NCI-H128 (cell line): ENCODE measurements around the gene ASCL4.

ENCODE experiments used
- DNase-seq: peaks from one replicate; lab custom pipeline; 2025; ENCODE audit not compliant: unreplicated experiment; lab: John Stamatoyannopoulos, UW

ASCL4 gene

GRCh38 chr12:107778383-107779025 is 4.0 kb downstream of the ASCL4 start:
- DNase-seq = no peak

GRCh38 chr12:107779077-107779831 is 4.8 kb downstream of the ASCL4 start:
- no peak for DNase-seq

- no peak for DNase-seq
These were observed 5.8 kb downstream of the ASCL4 start for GRCh38 chr12:107780298-107780697.

DNA sequence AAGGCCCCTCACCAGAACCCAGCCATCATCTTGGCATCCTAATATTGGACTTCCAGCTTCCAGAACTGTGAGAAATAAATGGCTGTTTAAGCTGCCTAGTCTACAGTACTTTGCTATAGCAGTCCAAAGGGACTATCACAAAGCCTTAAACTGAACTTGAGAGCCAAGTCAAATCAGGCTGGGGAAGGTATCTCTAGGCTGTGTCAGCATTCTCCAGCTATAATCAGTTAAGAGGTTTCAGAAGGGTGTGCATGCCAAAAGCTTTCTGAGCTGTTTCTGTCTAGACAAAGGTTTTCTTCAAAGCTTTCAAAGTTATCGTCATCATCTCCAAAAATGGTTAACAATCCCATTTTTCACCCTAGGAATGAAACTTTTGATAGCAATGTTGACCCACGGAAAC is 7.6 kb downstream of the ASCL4 start:
- DNase-seq = no peak

- no peak for DNase-seq
These were observed 9.2 kb downstream of the ASCL4 start for GRCh38 chr12:107783406-107784376.

DNA sequence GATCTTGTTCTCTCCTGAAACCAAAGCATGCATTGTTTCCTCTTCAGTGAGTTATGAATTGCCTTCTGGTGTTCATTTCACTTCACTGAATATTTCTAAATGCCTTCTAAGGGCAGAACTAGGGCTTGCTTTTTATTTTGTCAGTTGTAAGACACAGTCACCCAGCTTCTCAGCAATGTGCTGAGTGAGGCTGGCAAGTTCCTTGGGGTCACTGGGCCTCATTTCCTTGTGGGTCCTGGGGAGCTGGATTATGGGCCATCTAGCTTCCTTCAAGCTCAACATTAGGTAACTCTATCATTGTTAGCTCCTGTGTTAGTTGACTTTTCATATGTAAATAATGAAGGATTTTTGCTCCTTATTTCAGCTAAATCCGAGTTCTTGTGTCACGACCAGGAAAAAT is 13.8 kb downstream of the ASCL4 start:
- DNase-seq = no peak

- no peak for DNase-seq
These were observed 14.4 kb downstream of the ASCL4 start for GRCh38 chr12:107788690-107789458.

DNA sequence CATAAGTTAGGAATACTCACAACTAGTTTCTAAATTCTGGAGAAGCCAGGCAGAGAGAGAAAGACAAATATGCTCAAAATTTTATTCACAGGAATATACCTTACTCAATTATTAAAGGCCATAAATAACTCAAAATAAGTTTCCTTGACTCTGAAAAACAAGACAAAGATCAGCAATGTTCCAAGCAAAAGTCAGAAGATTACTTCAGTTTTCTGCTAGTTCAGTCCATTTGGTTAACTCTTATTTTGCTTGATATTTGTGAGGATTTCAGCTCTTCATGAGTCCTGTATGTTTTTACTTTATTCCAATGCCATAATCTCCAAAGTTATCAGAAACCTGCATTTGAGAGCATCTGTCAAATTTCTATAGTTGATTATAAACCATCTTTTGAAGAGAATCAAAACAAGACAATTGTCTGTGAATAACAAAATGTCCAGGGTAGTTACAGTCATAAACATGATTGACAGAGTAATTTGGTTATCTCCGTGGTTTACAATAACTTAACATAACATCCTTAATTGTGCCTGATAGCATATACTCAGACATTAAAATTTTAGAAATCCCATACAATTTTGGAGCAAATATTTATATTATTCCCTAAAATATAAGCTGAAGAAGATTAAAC is 17.1 kb downstream of the ASCL4 start:
- no peak for DNase-seq

DNA sequence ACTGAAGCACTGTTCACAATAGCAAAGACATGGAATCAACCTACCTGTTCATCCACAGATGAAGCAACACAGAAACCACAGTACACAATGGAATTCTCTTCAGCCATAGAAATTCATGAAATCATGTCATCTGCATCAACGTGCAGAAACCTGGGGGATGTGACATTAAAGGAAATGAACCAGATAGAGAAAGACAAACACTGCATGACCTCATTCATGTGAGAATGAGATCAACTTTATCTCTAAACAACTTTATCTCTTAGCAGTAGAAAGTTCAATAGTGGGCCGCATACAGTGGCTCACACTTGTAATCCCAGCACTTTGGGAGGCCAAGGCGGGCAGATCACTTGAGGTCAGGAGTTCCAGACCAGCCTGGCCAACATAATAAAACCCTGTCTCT is 19.9 kb downstream of the ASCL4 start:
- no peak for DNase-seq

DNA sequence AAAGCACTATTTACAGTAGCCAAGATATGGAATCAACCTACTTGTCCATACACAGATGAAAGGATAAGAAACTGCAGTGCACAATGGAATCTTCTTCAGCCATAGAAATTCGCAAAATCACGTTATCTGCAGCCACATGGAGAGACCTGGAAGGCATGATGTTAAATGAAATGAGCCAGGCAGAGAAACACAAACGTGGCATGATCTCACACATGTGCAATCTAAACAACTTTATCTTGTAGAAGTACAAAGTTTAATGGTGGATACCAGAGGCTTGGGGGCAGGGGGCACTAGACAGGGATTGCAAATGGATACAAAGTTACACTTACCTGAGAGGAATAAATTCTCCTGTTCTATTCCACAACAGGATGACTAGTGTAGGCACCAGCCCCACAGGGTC is 24.1 kb downstream of the ASCL4 start:
- DNase-seq = no peak

GRCh38 chr12:107801150-107801549 is 26.6 kb downstream of the ASCL4 start:
- no peak for DNase-seq

GRCh38 chr12:107803092-107803491 is 28.6 kb downstream of the ASCL4 start:
- DNase-seq = no peak

DNA sequence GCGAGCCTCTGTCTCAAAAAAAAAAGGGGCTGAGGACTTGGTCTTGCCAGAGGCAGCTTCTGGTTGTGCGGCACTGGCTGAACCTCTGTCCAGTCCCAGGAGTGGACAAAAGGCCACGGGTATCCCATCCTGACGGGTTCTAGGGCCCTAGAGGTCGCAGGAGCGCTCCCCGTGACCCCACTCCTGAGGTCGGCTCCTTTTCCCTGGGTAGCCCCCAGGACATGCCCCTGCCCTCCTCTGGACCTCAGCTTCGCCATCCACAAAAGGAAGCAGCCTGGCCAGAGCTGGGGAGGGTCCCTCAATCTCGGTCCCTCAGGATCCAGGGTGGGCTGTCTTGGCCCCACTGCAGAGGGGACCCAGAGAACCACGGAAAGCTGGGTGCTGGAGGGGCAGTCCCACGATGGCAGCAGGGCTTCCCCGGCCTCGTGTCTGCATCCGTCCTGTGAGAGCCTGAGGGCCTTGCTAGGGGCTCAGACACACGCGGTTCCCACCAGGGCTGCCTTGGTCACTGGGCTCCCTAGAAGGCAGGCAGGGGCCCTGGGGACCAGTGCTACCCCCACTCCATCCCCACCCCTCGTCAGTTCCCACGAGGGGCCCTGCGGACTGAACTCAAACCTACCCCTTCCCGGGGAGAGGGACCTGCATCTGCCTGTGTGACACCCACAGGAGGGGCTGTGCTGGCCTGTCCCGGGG is 31.1 kb downstream of the ASCL4 start:
- DNase-seq = no peak

DNA sequence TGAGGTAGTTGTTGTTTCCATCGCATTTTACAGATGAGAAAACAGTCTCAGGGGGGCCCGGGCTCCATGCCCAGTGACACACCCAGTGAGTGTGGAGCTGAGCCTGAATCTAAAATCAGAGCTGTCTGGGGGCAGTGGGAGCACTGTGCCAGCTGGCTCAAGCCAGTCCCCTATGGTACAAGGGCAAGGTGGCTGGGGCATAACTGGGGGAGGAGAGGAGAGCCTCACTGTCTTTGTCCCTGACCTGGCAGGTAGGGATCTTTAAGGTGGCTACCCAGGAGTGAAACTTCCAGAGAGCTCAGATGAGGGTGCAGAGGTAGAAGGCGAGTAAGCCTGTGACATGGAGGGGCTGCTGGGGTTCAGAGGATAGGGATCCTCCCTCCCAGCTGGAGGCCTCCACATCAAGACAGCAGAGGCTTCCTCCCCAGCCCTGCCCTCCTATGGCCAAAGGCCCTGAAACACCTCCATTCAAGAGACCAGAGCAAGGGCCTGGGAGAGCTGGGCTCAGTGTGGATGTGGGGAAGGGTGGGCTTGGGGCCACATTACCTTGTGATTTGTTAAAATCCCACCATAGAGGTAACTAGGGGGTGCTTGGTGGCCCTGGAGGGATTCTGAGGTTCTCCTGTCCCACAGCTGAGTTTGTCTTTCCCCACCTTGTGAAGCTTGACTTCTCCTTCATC is 33.1 kb downstream of the ASCL4 start:
- DNase-seq = no peak

DNA sequence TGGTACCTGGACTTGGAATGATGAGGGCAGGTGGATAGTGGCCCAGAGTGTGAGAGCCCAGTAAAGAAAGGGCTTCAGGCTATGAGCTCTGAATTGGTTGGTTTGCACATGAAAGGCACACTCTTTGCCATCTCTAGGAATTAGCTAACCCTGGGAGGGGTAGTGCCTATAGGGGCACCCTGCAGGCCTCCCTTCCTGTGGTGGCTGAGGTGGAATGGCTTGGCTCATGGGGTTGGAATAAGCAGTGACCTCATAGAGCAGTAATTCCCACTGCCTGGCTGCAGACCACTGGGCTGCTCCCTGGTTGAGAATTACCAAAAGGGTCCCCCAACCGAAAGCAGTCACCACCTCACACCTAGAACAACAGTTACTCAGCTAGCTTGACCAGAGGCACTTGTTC is 42.7 kb downstream of the ASCL4 start:
- no peak for DNase-seq

DNA sequence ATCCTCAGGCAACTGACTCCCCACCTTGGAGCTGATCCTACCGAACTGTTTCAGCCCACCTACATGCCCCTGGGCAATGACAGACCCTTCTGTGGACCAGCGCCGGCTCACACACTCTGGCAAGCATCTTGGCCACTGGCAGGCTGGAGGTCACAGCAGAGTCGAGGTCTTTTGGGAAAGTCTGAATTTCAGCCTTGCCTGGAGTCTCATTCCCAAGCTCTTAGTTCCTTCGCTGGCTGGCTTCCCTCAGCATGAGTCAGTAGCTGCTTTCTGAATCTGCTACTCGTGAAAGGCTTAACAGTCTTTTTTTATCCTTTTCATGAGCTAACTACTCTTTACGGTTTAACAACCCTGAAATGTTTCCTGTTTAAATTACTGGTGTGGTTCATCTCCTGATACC is 44.5 kb downstream of the ASCL4 start:
- no peak for DNase-seq

DNA sequence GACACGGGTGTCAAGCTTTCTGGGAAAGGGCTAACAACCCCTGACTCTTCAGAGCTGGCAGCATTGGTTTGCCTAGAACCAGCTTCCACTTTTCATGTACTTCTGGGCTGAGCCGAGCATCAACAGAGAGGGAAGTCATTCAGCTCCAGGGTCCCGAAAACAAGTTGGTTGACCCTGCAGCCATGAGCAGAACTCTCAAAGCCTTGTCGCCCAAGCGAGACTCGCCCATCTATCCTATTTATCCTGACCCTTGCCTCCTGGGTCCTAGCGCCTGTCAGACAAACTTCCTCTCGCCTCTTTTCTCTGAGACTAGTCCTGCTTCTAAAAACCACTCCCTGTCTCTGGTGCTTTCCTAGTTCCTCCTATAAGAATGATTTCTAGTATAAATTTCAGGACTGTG is 47.9 kb downstream of the ASCL4 start:
- no peak for DNase-seq
